ENCODE measurements around the gene MSANTD1. TPM values are rescaled to one million over a fixed set of nuclear protein-coding genes. Genes with fewer than 3 reads are reported as not detected.

The MSANTD1 gene
- total RNA-seq, 1 donor from 2014 or later: 0.44 TPM

- H3K4me3 ChIP-seq: peak overlapping the region; percentile 98
- no peak for DNase-seq
- H3K9me3 ChIP-seq (replicated peaks): no peaks in the 10 kb centered on the region
- peaks cover 56% of the 10 kb centered on the region for H3K4me1 ChIP-seq
- peak overlapping the region; percentile 98 for H3K27ac ChIP-seq (replicated peaks)
- intact Hi-C loops (cut with micrococcal nuclease): no loop called here
- TF ChIP-seq, protein P1, sequence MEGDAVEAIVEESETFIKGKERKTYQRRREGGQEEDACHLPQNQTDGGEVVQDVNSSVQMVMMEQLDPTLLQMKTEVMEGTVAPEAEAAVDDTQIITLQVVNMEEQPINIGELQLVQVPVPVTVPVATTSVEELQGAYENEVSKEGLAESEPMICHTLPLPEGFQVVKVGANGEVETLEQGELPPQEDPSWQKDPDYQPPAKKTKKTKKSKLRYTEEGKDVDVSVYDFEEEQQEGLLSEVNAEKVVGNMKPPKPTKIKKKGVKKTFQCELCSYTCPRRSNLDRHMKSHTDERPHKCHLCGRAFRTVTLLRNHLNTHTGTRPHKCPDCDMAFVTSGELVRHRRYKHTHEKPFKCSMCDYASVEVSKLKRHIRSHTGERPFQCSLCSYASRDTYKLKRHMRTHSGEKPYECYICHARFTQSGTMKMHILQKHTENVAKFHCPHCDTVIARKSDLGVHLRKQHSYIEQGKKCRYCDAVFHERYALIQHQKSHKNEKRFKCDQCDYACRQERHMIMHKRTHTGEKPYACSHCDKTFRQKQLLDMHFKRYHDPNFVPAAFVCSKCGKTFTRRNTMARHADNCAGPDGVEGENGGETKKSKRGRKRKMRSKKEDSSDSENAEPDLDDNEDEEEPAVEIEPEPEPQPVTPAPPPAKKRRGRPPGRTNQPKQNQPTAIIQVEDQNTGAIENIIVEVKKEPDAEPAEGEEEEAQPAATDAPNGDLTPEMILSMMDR (IDR thresholded peaks at IDR 0.05; ENCODE audit: borderline replicate concordance): no peak
- peaks cover 6% of the 10 kb centered on the region for H3K27me3 ChIP-seq (ENCODE audit: low read depth)
- H3K36me3 ChIP-seq: no peaks in the 10 kb centered on the region
Observed at GRCh38 chr4:3291411-3291968, 42.5 kb downstream of the MSANTD1 start.

GRCh38 chr4:3291969-3292570 lies 43.1 kb downstream of the MSANTD1 start:
- Histone ChIP-seq H3K36me3 (no peaks in the 10 kb centered on the region), H3K4me3 (peak overlapping the region; percentile 98), H3K27me3 (ENCODE audit: low read depth) (peaks cover under 1% of the 10 kb centered on the region), H3K4me1 (peaks cover 56% of the 10 kb centered on the region), H3K27ac (replicated peaks) (peak overlapping the region; percentile 98), H3K9me3 (replicated peaks) (no peaks in the 10 kb centered on the region)
- intact Hi-C loops (cut with micrococcal nuclease): no loop called here
- TF ChIP-seq, protein P1 (IDR thresholded peaks at IDR 0.05; ENCODE audit: borderline replicate concordance): no peak
- DNase-seq: peak; percentile 68

DNA sequence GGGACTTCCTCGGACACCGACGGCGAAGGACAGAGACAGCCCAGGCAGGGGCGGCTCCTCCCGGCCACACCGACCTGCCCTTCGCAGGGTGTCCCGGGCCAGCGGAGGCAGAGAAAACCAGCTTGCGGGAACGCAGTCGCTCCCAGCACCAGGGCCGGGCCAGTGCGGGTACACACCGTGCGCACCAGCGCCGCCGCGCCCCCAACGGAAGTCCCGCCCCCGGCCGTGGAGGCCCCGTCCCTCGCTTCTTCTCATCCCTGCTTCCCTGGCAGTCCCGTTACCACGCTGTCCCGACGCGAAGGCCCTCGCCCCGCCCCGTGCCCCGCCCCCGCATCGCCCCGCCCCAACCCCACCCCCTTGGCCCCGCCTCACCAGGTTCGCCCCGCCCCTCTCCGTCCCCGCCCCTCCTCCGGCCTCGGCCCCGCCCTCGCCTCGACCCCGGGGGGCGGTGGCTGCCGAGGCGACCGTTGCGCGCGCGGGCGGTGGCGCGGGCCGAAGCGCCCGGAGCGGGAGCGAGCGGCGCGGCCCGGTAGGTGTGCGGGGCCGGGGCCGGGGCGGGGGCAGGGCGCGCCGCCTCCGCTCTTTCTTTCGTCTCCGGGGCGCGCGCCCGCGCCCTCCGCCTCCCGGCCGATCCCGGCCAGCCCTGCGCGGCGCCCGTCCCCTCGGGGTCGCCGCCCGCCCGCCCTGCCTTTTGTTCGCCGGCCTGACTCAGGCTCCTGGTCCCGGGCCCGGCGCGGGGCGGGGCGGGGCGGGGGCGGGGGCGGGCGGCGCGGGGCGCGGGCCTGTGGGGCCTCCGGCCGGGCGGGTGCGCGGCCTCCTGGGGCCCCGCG lies 43.8 kb downstream of the MSANTD1 start, which contains the start of gene RGS12:
Gene RGS12 (plus strand): TSS at position 451 of the 830 bp plus-strand sequence. CDS start 23,150 bp downstream, outside the sequence.
- peak; percentile 95 for DNase-seq
- H3K27ac ChIP-seq (replicated peaks): peak within 1 kb of the TSS; percentile 98
- TF ChIP-seq, protein P1 (IDR thresholded peaks at IDR 0.05; ENCODE audit: borderline replicate concordance): no peak
- peaks cover 49% of the 10 kb centered on the region for H3K4me1 ChIP-seq
- H3K4me3 ChIP-seq: peak within 1 kb of the TSS; percentile 98
- no peaks in the 10 kb centered on the region for H3K36me3 ChIP-seq
- no peaks in the 10 kb centered on the region for H3K9me3 ChIP-seq (replicated peaks)
- intact Hi-C loops (cut with micrococcal nuclease): no loop called here
- H3K27me3 ChIP-seq (ENCODE audit: low read depth): no peaks in the 10 kb centered on the region

DNA sequence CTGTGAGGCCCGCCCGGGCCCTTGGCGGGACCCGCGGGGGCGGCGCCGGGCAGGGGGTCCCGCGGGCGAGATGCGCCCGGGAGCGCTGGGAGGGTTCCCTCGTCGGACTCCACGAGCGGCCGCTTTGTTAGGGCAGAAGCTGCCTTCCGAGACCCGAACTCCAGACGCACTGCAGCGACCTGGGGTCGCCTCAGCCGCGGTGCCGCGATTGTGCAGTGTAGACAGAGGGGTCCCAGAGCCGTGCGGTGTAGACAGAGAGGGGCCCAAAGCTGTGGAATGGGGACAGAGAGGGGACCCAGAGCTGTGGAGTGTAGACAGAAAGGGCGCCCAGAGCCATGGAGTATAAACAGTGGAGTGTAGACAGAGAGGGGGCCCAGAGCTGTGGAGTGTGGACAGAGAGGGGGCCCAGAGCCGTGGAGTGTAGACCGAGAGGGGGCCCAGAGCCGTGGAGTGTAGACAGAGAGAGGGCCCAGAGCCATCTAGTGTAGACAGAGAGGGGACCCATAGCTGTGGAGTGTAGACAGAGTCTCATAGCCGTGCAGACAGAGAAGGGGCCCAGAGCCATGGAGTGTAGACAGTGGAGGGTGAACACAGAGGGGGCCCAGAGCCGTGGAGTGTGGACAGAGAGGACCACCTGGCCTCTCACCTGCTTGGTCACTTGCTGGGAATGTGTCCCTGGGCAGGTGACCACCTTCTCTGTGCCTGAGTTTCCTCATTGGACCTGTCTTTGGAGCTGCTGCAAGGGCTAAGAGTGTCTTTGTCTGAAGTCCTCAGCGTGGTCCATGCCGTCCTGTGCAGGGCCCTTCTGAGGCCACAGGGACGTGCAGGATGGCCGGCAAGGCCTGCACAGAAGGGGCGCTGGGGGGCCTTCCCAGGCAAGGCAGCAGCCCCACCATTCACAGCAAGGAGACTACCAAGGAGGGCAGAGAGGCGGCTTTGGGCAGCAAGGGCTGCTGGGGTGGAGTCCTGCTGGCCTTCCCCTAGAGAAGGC lies 44.7 kb downstream of the MSANTD1 start:
- DNase-seq: no peak
- Histone ChIP-seq H3K4me1 (peaks cover 40% of the 10 kb centered on the region), H3K4me3 (peak overlapping the region; percentile 98), H3K36me3 (no peaks in the 10 kb centered on the region), H3K9me3 (replicated peaks) (no peaks in the 10 kb centered on the region), H3K27me3 (ENCODE audit: low read depth) (no peaks in the 10 kb centered on the region), H3K27ac (replicated peaks) (peak overlapping the region; percentile 98)
- TF ChIP-seq, protein P1 (IDR thresholded peaks at IDR 0.05; ENCODE audit: borderline replicate concordance): no peak
- intact Hi-C loops (cut with micrococcal nuclease): no loop called here

All from left ventricle myocardium inferior (tissue), 1 donor.